ENCODE measurements around the gene MPZL2.

GRCh38 chr11:118277312-118277711, 13.2 kb upstream of the MPZL2 start:
- TF ChIP-seq SIN3A (IDR thresholded peaks at IDR 0.05; ENCODE audit: borderline replicate concordance, insufficient read depth, low read depth, low read length) (no peak), CTCF (IDR thresholded peaks at IDR 0.05) (no peak), POLR2AphosphoS5 (IDR thresholded peaks at IDR 0.05; ENCODE audit: low read depth, low read length) (no peak), REST (IDR thresholded peaks at IDR 0.05; ENCODE audit: insufficient read depth in 1 of 2, low read depth in 2 of 2, low read length in 1 of 2) (no peak), TCF7L2 (IDR thresholded peaks at IDR 0.05; ENCODE audit: low read depth, low read length) (no peak)

All from Panc1 (cell line).